ENCODE measurements around the gene TCIRG1.

GRCh38 chr11:68042219-68043028, 3.6 kb downstream of the TCIRG1 start:
- TF ChIP-seq, protein P1, sequence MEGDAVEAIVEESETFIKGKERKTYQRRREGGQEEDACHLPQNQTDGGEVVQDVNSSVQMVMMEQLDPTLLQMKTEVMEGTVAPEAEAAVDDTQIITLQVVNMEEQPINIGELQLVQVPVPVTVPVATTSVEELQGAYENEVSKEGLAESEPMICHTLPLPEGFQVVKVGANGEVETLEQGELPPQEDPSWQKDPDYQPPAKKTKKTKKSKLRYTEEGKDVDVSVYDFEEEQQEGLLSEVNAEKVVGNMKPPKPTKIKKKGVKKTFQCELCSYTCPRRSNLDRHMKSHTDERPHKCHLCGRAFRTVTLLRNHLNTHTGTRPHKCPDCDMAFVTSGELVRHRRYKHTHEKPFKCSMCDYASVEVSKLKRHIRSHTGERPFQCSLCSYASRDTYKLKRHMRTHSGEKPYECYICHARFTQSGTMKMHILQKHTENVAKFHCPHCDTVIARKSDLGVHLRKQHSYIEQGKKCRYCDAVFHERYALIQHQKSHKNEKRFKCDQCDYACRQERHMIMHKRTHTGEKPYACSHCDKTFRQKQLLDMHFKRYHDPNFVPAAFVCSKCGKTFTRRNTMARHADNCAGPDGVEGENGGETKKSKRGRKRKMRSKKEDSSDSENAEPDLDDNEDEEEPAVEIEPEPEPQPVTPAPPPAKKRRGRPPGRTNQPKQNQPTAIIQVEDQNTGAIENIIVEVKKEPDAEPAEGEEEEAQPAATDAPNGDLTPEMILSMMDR (IDR thresholded peaks at IDR 0.05), result no peak
- no peak for TF ChIP-seq POLR2A (IDR thresholded peaks at IDR 0.05)

Data from breast epithelium (tissue), 3 donors.